ENCODE measurements around the gene PPP6R2. TPM values are rescaled to one million over a fixed set of nuclear protein-coding genes. Genes with fewer than 3 reads are reported as not detected.

The PPP6R2 gene
- total and polyA plus RNA-seq, 2 donors (not counting 1 experiment from before 2014, with no cell fraction given) = 19.7 to 44.4 TPM

GRCh38 chr22:50306753-50307749, 36.1 kb upstream of the PPP6R2 start, which contains the start of gene PLXNB2:
TSS of gene PLXNB2 (minus strand) at chr22:50307646. CDS start at chr22:50290584, 17,062 bp downstream.
- Histone ChIP-seq H4K20me1 (ENCODE audit: control insufficient read depth, extremely low read depth, insufficient read depth, low read length) (no peaks in the 10 kb centered on the region), H3K79me2 (ENCODE audit: control insufficient read depth, insufficient read depth, low read length) (peaks cover 46% of the 10 kb centered on the region), H2AFZ (ENCODE audit: low read length) (no peak within 1 kb of the TSS), H3K4me3 (replicated peaks in 1 of 4; ENCODE audit: control extremely low read depth in 1 of 4, insufficient read depth in 1 of 4, low read depth in 3 of 4, low read length in 4 of 4) (peak within 1 kb of the TSS; percentile 70 to 96 (median 75)), H3K27me3 (ENCODE audit: control insufficient read depth, insufficient read depth, low read length) (no peaks in the 10 kb centered on the region), H3K9ac (ENCODE audit: insufficient read depth, low read length) (peak within 1 kb of the TSS; percentile 81), H3K4me2 (ENCODE audit: extremely low read depth, insufficient read depth, low read length) (peak within 1 kb of the TSS; percentile 52), H3K36me3 (ENCODE audit: control insufficient read depth, insufficient read depth, low read length) (peaks cover 10% of the 10 kb centered on the region), H3K9me3 (ENCODE audit: control insufficient read depth, insufficient read depth, low read depth, low read length) (no peaks in the 10 kb centered on the region), H3K4me1 (ENCODE audit: control insufficient read depth, extremely low read depth, insufficient read depth, low read length) (peaks cover 43% of the 10 kb centered on the region), H3K27ac (ENCODE audit: insufficient read depth, low read length) (peak within 1 kb of the TSS; percentile 83)
- DNase-seq (ENCODE audit: low read depth in 2 of 2) = peak; percentile 79 to 87
- TF ChIP-seq EZH2 (IDR thresholded peaks at IDR 0.05; ENCODE audit: low read length, missing control alignments) (no peak), CTCF (conservative IDR thresholded peaks at IDR 0.05 in 1 of 2, IDR thresholded peaks at IDR 0.05 in 1 of 2; ENCODE audit: low read depth in 1 of 2, low read length in 2 of 2) (no peak)

- Histone ChIP-seq H4K20me1 (ENCODE audit: control insufficient read depth, extremely low read depth, insufficient read depth, low read length) (no peaks in the 10 kb centered on the region), H3K27me3 (ENCODE audit: control insufficient read depth, insufficient read depth, low read length) (no peaks in the 10 kb centered on the region), H3K9me3 (ENCODE audit: control insufficient read depth, insufficient read depth, low read depth, low read length) (no peaks in the 10 kb centered on the region), H3K9ac (ENCODE audit: insufficient read depth, low read length) (peak overlapping the region; percentile 16), H3K27ac (ENCODE audit: insufficient read depth, low read length) (no peak overlapping the region), H3K4me2 (ENCODE audit: extremely low read depth, insufficient read depth, low read length) (no peak overlapping the region), H3K4me3 (replicated peaks in 1 of 4; ENCODE audit: control extremely low read depth in 1 of 4, insufficient read depth in 1 of 4, low read depth in 3 of 4, low read length in 4 of 4) (no peak overlapping the region), H3K79me2 (ENCODE audit: control insufficient read depth, insufficient read depth, low read length) (peaks cover 36% of the 10 kb centered on the region), H3K36me3 (ENCODE audit: control insufficient read depth, insufficient read depth, low read length) (peaks cover 9% of the 10 kb centered on the region), H3K4me1 (ENCODE audit: control insufficient read depth, extremely low read depth, insufficient read depth, low read length) (peaks cover 35% of the 10 kb centered on the region), H2AFZ (ENCODE audit: low read length) (no peak overlapping the region)
- TF ChIP-seq CTCF (conservative IDR thresholded peaks at IDR 0.05 in 1 of 2, IDR thresholded peaks at IDR 0.05 in 1 of 2; ENCODE audit: low read depth in 1 of 2, low read length in 2 of 2) = no peak
- TF ChIP-seq EZH2 (IDR thresholded peaks at IDR 0.05; ENCODE audit: low read length, missing control alignments) = no peak
- DNase-seq (ENCODE audit: low read depth in 2 of 2) = no peak
These were observed 35.1 kb upstream of the PPP6R2 start for GRCh38 chr22:50307890-50308596.

- H2AFZ ChIP-seq (ENCODE audit: low read length) = no peak overlapping the region
- H3K9me3 ChIP-seq (ENCODE audit: control insufficient read depth, insufficient read depth, low read depth, low read length) = no peaks in the 10 kb centered on the region
- peak overlapping the region; percentile 51 for H3K27ac ChIP-seq (ENCODE audit: insufficient read depth, low read length)
- H3K4me1 ChIP-seq (ENCODE audit: control insufficient read depth, extremely low read depth, insufficient read depth, low read length) = peaks cover 32% of the 10 kb centered on the region
- H3K36me3 ChIP-seq (ENCODE audit: control insufficient read depth, insufficient read depth, low read length) = peaks cover 8% of the 10 kb centered on the region
- H3K9ac ChIP-seq (ENCODE audit: insufficient read depth, low read length) = peak overlapping the region; percentile 30
- DNase-seq (ENCODE audit: low read depth in 2 of 2) = peak; percentile 58 to 68
- no peaks in the 10 kb centered on the region for H4K20me1 ChIP-seq (ENCODE audit: control insufficient read depth, extremely low read depth, insufficient read depth, low read length)
- peaks cover 31% of the 10 kb centered on the region for H3K79me2 ChIP-seq (ENCODE audit: control insufficient read depth, insufficient read depth, low read length)
- peak overlapping the region; percentile 59 for H3K4me2 ChIP-seq (ENCODE audit: extremely low read depth, insufficient read depth, low read length)
- H3K27me3 ChIP-seq (ENCODE audit: control insufficient read depth, insufficient read depth, low read length) = no peaks in the 10 kb centered on the region
- H3K4me3 ChIP-seq (replicated peaks in 1 of 4; ENCODE audit: control extremely low read depth in 1 of 4, insufficient read depth in 1 of 4, low read depth in 3 of 4, low read length in 4 of 4) = no peak overlapping the region
- TF ChIP-seq CTCF (conservative IDR thresholded peaks at IDR 0.05 in 1 of 2, IDR thresholded peaks at IDR 0.05 in 1 of 2; ENCODE audit: low read depth in 1 of 2, low read length in 2 of 2) (no peak), EZH2 (IDR thresholded peaks at IDR 0.05; ENCODE audit: low read length, missing control alignments) (no peak)
These were observed 34.6 kb upstream of the PPP6R2 start for GRCh38 chr22:50308597-50308935.
